ENCODE results near the gene CRYGC. TPM values are rescaled to one million over a fixed set of nuclear protein-coding genes. Genes with fewer than 3 reads are reported as not detected.
A peak's percentile ranks its signal among the peaks of the same experiment; 100 is the strongest.

CRYGC gene
- total RNA-seq, 1 donor from 2014 or later: not detected

DNA sequence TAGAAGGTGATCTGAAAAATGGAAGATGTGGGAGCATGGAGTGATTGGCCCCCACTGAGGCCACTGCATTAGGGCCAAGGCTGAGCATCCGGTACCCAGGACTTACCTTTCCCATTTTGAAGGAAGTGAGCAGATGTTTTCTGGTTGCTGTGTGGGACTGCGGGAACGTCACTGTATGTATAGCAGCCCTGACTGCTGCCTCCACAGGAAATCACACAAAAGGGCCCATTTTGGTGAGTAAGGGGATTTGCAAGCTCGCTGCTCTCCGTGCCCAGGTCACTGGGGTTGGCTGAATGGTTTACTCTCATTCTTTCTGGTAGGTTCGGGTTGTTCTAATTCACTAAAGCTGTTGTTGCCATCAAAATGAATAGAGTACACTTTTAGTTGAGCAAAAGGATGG lies 16.4 kb upstream of the CRYGC start, which contains the start of gene CRYGB:
CRYGB (minus strand) TSS at position 153 of the 400 bp plus-strand sequence; CDS start at position 115, 38 bp downstream.
- peaks cover 12% of the 10 kb centered on the region for H3F3A ChIP-seq (ENCODE audit: low read depth)
- H3K36me3 ChIP-seq: no peaks in the 10 kb centered on the region
- H4K20me1 ChIP-seq (ENCODE audit: low read depth): no peaks in the 10 kb centered on the region
- no peak within 1 kb of the TSS for H3K4me3 ChIP-seq
- Mint-ChIP-seq H3K36me3 (peaks cover 2% of the 10 kb centered on the region), H3K27ac (no peak within 1 kb of the TSS), H3K4me3 (no peak within 1 kb of the TSS), H3K4me1 (peaks cover 10% of the 10 kb centered on the region), H3K27me3 (ENCODE audit: insufficient read depth, low read depth) (peaks cover 6% of the 10 kb centered on the region), H3K9me3 (peaks cover 4% of the 10 kb centered on the region)
- H3K4me1 ChIP-seq: peaks cover 11% of the 10 kb centered on the region
- H3K27me3 ChIP-seq: no peaks in the 10 kb centered on the region
- TF ChIP-seq EZH2 (IDR thresholded peaks at IDR 0.05) (no peak), EZH2phosphoT487 (IDR thresholded peaks at IDR 0.05) (no peak)
- H3K9me3 ChIP-seq (ENCODE audit: low read depth): no peaks in the 10 kb centered on the region
- peak within 1 kb of the TSS; percentile 95 for H2AFZ ChIP-seq (replicated peaks)
- peak within 1 kb of the TSS; percentile 17 for H3K27ac ChIP-seq
- H3K79me2 ChIP-seq (ENCODE audit: low read depth): no peaks in the 10 kb centered on the region
- DNase-seq (ENCODE audit: low spot score): peak; percentile 46
- no peak within 1 kb of the TSS for H3K9ac ChIP-seq
- peak within 1 kb of the TSS; percentile 35 for H3K4me2 ChIP-seq

DNA sequence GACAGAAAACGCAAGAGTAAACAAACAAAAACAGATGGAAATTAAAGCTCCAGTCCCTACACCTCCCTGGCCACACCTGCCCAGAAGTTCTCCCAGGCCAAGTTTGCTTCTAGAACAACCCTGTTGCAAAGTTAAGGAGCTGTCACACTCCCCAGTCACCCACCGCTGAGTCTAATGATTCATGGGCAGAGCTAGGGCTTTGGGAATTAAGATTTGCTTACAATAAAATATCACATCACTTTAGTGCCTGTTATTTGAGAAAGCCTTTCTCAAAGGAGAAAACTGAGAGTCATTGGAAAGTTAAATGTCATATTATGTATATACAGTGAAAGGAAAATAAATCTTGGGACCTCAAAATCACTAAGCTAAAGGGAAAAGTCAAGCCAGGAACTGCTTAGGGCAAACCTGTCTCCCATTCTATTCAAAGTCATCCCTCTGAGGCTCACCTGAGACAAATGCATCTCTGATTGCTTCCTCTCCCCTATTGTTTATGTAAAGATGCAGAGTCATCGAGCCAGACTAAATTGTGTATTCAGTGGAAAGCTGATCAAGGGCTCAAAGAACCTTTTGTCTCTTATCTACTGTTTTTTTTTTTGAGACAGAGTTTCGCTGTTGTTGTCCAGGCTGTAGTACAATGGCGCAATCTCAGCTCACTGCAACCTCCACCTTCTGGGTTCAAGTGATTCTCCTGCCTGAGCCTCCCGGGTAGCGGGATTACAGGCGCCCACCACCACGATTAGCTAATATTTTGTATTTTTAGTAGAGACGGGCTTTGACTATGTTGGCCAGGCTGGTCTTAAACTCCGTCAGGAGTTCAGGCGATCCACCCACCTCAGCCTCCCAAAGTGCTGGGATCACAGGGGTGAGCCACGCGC lies 13.5 kb upstream of the CRYGC start:
- H2AFZ ChIP-seq (replicated peaks): peak overlapping the region; percentile 19
- peaks cover 2% of the 10 kb centered on the region for H3K36me3 Mint-ChIP-seq
- peaks cover 12% of the 10 kb centered on the region for H3F3A ChIP-seq (ENCODE audit: low read depth)
- H3K79me2 ChIP-seq (ENCODE audit: low read depth): no peaks in the 10 kb centered on the region
- peaks cover 6% of the 10 kb centered on the region for H3K27me3 Mint-ChIP-seq (ENCODE audit: insufficient read depth, low read depth)
- peaks cover 11% of the 10 kb centered on the region for H3K4me1 ChIP-seq
- TF ChIP-seq, protein P1, sequence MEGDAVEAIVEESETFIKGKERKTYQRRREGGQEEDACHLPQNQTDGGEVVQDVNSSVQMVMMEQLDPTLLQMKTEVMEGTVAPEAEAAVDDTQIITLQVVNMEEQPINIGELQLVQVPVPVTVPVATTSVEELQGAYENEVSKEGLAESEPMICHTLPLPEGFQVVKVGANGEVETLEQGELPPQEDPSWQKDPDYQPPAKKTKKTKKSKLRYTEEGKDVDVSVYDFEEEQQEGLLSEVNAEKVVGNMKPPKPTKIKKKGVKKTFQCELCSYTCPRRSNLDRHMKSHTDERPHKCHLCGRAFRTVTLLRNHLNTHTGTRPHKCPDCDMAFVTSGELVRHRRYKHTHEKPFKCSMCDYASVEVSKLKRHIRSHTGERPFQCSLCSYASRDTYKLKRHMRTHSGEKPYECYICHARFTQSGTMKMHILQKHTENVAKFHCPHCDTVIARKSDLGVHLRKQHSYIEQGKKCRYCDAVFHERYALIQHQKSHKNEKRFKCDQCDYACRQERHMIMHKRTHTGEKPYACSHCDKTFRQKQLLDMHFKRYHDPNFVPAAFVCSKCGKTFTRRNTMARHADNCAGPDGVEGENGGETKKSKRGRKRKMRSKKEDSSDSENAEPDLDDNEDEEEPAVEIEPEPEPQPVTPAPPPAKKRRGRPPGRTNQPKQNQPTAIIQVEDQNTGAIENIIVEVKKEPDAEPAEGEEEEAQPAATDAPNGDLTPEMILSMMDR (IDR thresholded peaks at IDR 0.05): no peak
- TF ChIP-seq EZH2phosphoT487 (IDR thresholded peaks at IDR 0.05) (no peak), EZH2 (IDR thresholded peaks at IDR 0.05) (no peak)
- H3K4me3 ChIP-seq: no peak overlapping the region
- H3K4me2 ChIP-seq: no peak overlapping the region
- H3K4me1 Mint-ChIP-seq: peaks cover 10% of the 10 kb centered on the region
- no peak overlapping the region for H3K9ac ChIP-seq
- H3K27ac ChIP-seq: no peak overlapping the region
- H4K20me1 ChIP-seq (ENCODE audit: low read depth): no peaks in the 10 kb centered on the region
- H3K9me3 ChIP-seq (ENCODE audit: low read depth): no peaks in the 10 kb centered on the region
- no peak for DNase-seq (ENCODE audit: low spot score)
- H3K4me3 Mint-ChIP-seq: no peak overlapping the region
- no peaks in the 10 kb centered on the region for H3K27me3 ChIP-seq
- H3K27ac Mint-ChIP-seq: no peak overlapping the region
- peaks cover 2% of the 10 kb centered on the region for H3K9me3 Mint-ChIP-seq
- H3K36me3 ChIP-seq: no peaks in the 10 kb centered on the region

DNA sequence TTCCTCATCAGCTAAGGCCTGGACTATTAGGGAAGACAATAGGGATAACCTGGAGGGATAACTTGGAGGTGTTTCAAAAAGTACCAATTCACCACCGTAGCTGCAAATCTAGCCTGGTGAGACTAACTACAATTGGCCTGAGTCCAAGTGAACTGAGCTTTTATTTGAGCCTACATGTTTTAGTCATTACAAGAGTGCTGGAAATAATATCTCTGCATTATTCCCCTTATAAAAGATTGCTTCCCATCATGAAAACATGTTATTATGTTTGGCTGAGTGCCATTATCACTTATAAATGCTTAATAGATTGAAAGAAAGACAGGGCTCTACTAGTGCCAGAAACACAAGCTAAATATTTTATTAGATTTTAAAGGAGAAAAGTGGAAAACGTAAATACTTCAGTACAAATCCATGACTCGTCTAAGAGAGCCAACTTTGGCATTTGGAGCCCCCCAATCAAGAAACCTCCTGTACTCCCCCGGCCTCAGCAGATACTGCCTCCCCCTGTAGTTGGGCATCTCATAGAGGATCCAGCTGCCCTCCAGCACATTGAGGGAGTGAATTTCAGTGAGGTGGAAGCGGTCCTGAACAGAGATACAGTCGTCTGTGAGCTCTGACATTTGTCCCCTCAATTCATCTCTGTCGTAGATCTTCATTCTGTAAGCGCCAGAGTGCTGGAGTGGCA lies 12.8 kb upstream of the CRYGC start:
- peaks cover 2% of the 10 kb centered on the region for H3K9me3 Mint-ChIP-seq
- Histone ChIP-seq H3K9ac (no peak overlapping the region), H3K27ac (no peak overlapping the region), H3K36me3 (no peaks in the 10 kb centered on the region), H3K27me3 (no peaks in the 10 kb centered on the region), H3K4me1 (peaks cover 11% of the 10 kb centered on the region), H4K20me1 (ENCODE audit: low read depth) (no peaks in the 10 kb centered on the region), H3F3A (ENCODE audit: low read depth) (peaks cover 12% of the 10 kb centered on the region), H3K79me2 (ENCODE audit: low read depth) (no peaks in the 10 kb centered on the region), H3K4me2 (no peak overlapping the region), H3K4me3 (no peak overlapping the region), H3K9me3 (ENCODE audit: low read depth) (no peaks in the 10 kb centered on the region), H2AFZ (replicated peaks) (peak overlapping the region; percentile 19)
- H3K4me1 Mint-ChIP-seq: peaks cover 10% of the 10 kb centered on the region
- H3K27me3 Mint-ChIP-seq (ENCODE audit: insufficient read depth, low read depth): peaks cover 6% of the 10 kb centered on the region
- no peak overlapping the region for H3K4me3 Mint-ChIP-seq
- DNase-seq (ENCODE audit: low spot score): no peak
- TF ChIP-seq EZH2phosphoT487 (IDR thresholded peaks at IDR 0.05): no peak
- TF ChIP-seq, protein P1 (IDR thresholded peaks at IDR 0.05): no peak
- H3K27ac Mint-ChIP-seq: no peak overlapping the region
- H3K36me3 Mint-ChIP-seq: peaks cover 2% of the 10 kb centered on the region

Measured in neural progenitor cell (in vitro differentiated cells).